Fibroblast of pulmonary artery (primary cell): ENCODE data around the gene C1orf116.

Experiments used
- DNase-seq: peaks from one replicate; pipeline ENCODE4 v3.0.0-alpha.2; 2010; ENCODE audit warnings: low read depth
- H3K4me3 ChIP-seq: replicated peaks from 2 replicates; pipeline ENCODE4 v1.5.1; 2011; ENCODE audit warnings: low read depth, mild to moderate bottlenecking, control low read depth, low read length, moderate library complexity
- CTCF ChIP-seq: IDR thresholded peaks from 2 replicates; pipeline ENCODE4 v1.5.1; 2011; ENCODE audit warnings: mild to moderate bottlenecking, control low read depth, low read length, inconsistent platforms; ENCODE audit errors: missing control alignments

C1orf116 gene

GRCh38 chr1:207000651-207001291, 31.8 kb downstream of the C1orf116 start:
- no peak for DNase-seq
- no peak for TF ChIP-seq CTCF
- H3K4me3 ChIP-seq: no peak overlapping the region

GRCh38 chr1:206998816-206999215, 33.7 kb downstream of the C1orf116 start:
- DNase-seq: no peak
- TF ChIP-seq CTCF: no peak
- H3K4me3 ChIP-seq: no peak overlapping the region

GRCh38 chr1:206992790-206993189, 39.8 kb downstream of the C1orf116 start:
- no peak overlapping the region for H3K4me3 ChIP-seq
- no peak for DNase-seq
- TF ChIP-seq CTCF: no peak

- no peak for TF ChIP-seq CTCF
- no peak overlapping the region for H3K4me3 ChIP-seq
- DNase-seq: no peak
Observed at GRCh38 chr1:206987873-206988272, 44.7 kb downstream of the C1orf116 start.

GRCh38 chr1:206986885-206987284, 45.7 kb downstream of the C1orf116 start:
- no peak for TF ChIP-seq CTCF

GRCh38 chr1:206986402-206986801, 46.2 kb downstream of the C1orf116 start:
- no peak for DNase-seq
- H3K4me3 ChIP-seq: no peak overlapping the region
- no peak for TF ChIP-seq CTCF

More at GRCh38 chr1:206986885-206987284, 45.7 kb downstream of the C1orf116 start:
- DNase-seq: no peak
- H3K4me3 ChIP-seq: no peak overlapping the region

GRCh38 chr1:206985162-206985749, 47.3 kb downstream of the C1orf116 start:
- TF ChIP-seq CTCF: no peak
- DNase-seq: no peak
- no peak overlapping the region for H3K4me3 ChIP-seq
